Endometrial microvascular endothelial cells (primary cell): ENCODE measurements around the gene SCAF4. TPM values are rescaled to one million over a fixed set of nuclear protein-coding genes. Genes with fewer than 3 reads are reported as not detected.
"Not testable (repeated sequence)": the region's sequence is repeated elsewhere in the genome, so short reads cannot be mapped to it uniquely, and the experiment has no call there.

Experiments
- in situ Hi-C: cut with HindIII; loops from 2 replicates; pipeline ENCODE4 v1.10.0; 2017; ENCODE audit warnings: low sequenced_read_pairs, low pct_unique_long_range_greater_than_20kb; ENCODE audit errors: inconsistent ontology term
- total RNA-seq: library from RNA; depleted of rRNA; stranded (reverse); fragments of >200 nt; gene quantifications from one replicate; pipeline ENCODE4 v1.2.3, GENCODE V29; 2015; ENCODE audit errors: inconsistent ontology term

Gene SCAF4
- total RNA-seq, 1 donor from 2014 or later: 12.7 TPM

DNA sequence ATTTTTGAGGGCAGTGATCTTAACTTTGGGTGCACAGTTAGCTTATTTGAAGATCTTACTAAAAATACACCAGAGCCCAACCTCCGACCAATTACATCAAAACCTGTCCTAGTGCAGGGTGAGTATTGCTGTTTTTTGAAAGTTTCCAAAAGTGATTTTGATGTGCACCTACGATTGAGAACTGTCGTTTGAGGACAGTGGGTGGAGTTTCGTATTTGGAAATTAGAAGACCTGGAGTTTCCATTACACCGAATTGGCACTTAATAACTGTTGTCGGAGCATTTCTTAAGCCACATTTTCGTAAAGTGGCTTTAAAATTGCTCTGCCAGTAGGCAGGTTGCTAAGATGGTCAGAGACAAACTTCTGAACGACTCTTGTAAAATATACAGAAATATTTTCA is 71.3 kb downstream of the SCAF4 start:
- in situ Hi-C loops: no loop called here

GRCh38 chr21:31660259-31660565 is 71.7 kb downstream of the SCAF4 start:
- in situ Hi-C loops: no loop called here

- in situ Hi-C loops: no loop called here
These were observed 72.2 kb downstream of the SCAF4 start, which contains the start of gene SOD1 for GRCh38 chr21:31659536-31660258. Gene SOD1 (plus strand): TSS chr21:31659693. CDS start chr21:31659770, 77 bp downstream.

- in situ Hi-C loops: no loop called here
These were observed 72.7 kb downstream of the SCAF4 start for GRCh38 chr21:31659286-31659535.

GRCh38 chr21:31658053-31658452 is 73.9 kb downstream of the SCAF4 start:
- in situ Hi-C loops: no loop called here

DNA sequence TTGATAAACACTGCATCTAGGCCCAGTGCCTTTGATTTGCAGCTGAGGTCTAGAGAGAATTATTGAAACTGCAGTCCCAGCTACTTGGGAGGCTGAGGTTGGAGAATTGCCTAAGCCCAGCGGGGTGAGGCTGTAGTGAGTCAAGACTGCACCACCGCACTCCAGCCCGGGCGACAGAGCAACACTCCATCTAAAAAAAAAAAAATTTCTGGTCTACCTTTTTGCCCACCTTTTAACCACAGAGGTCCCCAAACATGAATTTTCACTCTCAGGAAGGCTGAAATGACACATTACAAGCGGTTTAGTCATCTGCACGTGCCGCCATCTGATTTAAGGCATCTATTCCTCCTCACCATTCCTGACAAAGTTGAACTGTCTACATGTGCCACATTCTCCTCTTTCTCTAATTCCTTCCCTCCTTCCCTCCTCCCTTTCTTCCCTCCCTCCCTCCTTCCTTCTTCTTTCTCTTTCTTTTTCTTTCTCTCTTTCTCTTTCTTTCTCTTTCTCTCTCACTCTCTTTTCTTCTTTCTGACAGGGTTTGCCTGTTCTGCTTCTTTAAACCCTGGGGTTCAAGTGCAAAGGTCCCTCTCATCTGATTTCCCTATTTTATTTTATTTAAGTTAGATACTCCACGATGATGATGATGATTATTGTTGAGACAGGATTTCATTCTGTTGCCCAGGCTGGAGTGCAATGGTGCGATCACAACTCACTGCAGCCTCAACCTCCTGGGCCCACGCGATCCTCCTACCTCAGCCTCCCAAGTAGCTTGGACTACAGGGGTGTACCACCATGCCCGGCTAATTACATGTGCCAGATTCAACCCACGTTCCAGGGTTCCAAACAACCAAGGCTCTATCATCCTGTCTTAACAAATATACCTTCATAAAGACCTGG is 75.5 kb downstream of the SCAF4 start:
- in situ Hi-C loops: no loop called here

DNA sequence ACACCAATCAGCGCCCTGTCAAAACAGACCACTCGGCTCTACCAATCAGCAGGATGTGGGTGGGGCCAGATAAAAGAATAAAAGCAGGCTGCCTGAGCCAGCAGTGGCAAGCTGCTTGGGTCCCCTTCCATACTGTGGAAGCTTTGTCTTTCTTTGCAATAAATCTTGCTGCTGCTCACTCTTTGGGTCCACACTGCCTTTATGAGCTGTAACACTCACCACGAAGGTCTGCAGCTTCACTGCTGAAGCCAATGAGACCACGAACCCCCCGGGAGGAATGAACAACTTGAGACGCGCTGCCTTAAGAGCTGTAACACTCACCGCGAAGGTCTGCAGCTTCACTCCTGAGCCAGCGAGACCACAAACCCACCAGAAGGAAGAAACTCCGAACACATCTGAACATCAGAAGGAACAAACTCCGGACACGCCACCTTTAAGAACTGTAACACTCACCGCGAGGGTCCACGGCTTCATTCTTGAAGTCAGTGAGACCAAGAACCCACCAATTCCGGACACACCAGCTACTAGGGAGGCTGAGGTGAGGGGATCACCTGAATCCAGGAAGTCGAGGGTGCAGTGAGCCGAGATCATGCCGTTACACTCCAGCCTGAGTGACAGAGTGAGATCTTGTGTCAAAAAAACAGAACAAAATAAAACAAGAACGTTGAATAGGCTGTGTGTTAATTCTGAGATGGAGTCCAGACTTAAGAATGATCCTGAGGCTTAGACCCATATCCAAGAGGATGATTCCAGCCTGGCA is 76.9 kb downstream of the SCAF4 start:
- in situ Hi-C loops: not testable (repeated sequence)

GRCh38 chr21:31654340-31654739 is 77.6 kb downstream of the SCAF4 start:
- in situ Hi-C loops: no loop called here

DNA sequence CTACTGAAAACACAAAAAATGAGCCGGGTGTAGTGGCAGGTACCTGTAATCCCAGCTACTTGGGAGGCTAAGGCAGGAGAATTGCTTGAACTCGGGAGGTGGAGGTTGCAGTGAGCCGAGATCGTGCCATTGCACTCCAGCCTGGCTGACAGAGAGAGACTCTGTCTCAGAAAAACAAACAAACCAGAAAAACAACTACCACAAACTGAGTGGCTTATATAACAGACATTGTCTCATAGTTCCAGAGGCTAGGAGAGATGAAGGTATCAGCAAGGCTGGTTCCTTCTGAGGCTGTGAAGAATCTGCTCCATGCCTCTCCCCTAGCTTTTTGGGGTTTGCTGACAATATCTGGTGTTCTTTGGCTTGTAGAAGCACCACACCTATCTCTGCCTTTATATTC is 80.4 kb downstream of the SCAF4 start:
- in situ Hi-C loops: not testable (repeated sequence)

GRCh38 chr21:31650930-31651329 is 81.0 kb downstream of the SCAF4 start:
- in situ Hi-C loops: no loop called here

DNA sequence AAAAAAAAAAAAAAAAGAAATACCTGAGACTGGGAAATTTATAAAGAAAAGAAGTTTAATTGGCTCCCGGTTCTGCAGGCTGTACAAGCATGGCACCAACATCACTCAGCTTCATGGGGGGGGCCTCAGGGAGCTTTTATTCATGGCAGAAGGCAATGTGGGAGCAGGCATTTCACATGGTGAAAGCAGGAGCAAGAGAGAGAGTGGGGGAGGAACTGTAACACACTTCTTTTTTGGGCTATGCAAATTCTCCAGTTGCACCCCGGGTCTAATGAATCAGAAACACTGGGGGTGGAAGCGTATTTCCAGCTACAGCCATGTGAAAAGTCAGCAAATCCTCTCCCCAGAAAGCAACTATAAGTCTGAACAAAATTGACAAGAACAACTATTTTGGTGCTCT is 84.3 kb downstream of the SCAF4 start:
- in situ Hi-C loops: no loop called here

- in situ Hi-C loops: no loop called here
These were observed 87.3 kb downstream of the SCAF4 start for GRCh38 chr21:31644643-31645042.

GRCh38 chr21:31641416-31641922 is 90.4 kb downstream of the SCAF4 start:
- in situ Hi-C loops: no loop called here

- in situ Hi-C loops: no loop called here
These were observed 95.0 kb downstream of the SCAF4 start for GRCh38 chr21:31636874-31637273.

DNA sequence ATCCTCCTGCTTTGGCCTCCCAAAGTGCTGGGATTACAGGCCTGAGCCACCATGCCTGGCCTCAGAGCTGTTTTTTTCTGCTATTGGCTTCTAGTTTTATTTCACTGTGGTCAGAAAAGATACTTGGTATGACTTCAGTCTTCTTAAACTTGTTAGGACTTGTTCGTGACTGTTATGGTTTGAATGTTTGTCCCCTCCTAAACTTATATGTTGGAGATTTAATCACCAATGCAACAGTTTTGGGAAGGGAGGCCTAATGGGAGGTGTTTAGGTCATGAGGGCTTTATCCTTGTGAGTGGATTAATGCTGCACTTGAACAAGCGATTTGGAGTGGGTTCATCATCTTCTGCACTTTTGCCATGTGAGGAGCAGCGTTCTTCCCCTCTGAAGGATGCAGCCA is 96.9 kb downstream of the SCAF4 start:
- in situ Hi-C loops: no loop called here

GRCh38 chr21:31631881-31632280 is 100.0 kb downstream of the SCAF4 start:
- in situ Hi-C loops: not testable (repeated sequence)

DNA sequence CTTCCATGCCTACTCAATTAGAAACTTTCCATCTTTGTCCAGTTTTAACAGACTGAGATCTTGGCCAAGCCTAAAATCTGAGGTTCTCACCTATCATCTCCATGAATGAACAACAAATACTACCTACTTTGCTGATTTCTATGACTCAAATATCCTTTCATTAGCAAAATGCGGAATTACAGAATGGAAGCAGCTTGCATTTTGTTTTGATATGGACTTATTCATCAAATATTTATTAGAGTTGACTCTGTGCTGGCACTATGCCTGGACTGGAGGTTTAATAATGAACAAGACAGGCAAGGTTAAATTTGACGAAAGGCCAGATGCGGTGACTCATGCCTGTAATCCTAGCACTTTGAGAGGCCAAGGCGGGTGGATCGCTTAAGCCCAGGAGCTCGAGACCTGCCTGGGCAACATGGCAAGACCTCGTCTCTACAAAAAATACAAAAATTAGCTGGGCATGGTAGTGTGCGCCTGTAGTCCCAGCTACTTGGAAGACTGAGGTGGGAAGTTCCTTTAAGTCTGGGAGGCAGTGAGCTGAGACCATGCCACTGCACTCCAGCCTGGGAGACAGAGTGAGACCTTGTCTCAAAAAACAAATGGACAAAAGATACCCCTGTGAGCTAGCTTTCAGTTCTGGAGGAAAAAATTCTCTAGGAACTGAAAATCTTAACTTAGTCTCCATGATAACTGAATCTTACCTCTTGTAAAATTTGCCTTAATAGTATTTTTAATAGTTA is 101.8 kb downstream of the SCAF4 start:
- in situ Hi-C loops: no loop called here

DNA sequence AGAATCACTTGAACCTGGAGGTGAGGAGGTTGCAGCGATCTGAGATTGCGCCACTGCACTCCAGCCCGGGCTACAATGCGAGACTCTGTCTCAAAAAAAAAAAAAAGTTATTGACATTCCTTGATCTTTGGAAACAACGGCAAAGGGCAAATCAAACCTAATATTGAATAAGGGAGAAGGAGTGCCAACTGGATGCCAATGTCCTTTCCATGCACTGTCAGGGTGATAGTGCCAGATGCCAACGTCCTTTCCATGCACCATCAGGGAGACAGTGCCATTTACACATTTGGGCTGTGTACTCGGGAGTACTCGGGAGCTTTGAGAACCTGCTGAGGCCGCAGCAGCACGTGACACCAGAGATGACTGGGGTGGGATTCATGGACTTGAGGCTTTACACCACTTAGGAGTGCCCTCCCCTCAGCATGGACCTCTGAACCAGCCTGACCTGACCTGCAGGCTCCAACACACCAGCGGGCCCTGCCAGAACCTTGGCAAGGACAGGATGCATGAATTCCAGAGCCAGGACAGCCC is 106.9 kb downstream of the SCAF4 start:
- in situ Hi-C loops: no loop called here

DNA sequence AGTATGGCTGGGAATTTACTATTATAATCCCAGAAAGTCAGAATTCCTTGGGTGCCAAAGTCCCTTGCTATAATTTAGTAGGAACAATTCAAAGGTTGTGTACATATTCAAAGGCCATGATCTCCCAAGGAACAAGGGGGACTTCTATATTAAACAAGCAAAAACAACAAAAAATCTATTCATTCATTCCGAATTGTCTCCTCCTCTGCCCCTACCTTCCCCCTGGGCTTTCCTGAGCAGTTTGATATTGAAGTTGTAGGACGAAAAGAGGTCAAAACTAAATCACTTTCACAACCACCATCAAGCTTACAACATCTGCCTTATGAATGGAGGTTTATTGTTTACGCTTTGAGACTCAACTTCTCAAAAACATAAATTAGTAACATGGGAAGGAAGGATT is 107.7 kb downstream of the SCAF4 start:
- in situ Hi-C loops: no loop called here
